Coronary artery (tissue), 2 donors: ENCODE measurements around the gene CNOT8.

ENCODE experiments used
- DNase-seq: peaks from one replicate; pipeline ENCODE4 v3.0.0-alpha.2; 2017; ENCODE audit warnings: low spot score
- H3K27ac ChIP-seq, 2 donors: fragments of 200-600 bp; sonication (generic); one replicate each; pipeline ENCODE4 v1.5.1; 2016 to 2019
- H3K4me3 ChIP-seq: fragments of 200-600 bp; sonication (generic); 2 replicates; pipeline ENCODE4 v1.5.1; 2016; ENCODE audit warnings: mild to moderate bottlenecking, moderate library complexity
- TF ChIP-seq, protein P1 (sequence below): fragments of 200-600 bp; sonication (generic); IDR thresholded peaks from one replicate; pipeline ENCODE4 v1.5.1; 2019; ENCODE audit warnings: antibody characterized with exemption

The CNOT8 gene

DNA sequence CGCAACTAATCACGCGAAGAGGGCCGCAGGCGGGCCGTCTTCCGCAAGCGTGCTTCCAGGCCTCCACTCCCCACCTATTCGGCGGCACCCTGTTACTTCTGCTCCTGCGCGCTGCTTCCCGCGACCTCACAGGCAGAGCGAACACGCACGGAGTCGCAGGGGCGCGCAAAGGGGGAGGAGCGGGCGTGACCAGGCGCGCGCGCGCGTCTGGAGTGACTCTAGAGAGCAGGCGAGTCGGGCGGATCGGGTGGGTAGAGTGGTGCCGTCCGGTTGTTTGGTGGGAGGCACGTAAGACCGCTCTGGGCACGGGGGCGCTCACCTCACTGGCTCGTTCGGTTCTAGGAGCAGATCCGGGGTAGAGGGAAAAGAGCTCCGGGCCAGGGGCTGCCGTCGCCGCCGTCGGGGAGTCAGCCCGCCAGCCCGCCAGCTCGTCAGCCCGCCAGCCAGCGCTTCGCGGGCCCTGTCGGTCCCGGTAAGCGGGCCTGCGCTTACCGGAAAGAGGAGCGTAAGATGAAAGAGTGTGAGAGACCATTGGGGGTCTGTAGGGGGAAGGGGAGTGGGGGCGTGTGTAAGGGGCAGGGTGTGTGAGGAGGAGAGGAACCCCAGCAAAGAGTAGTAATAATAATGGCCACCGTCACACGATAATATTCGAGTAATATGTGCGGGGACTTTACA, at the start of gene CNOT8:
Gene CNOT8 (plus strand): TSS at position 331 of the 675 bp plus-strand sequence. CDS start 4,652 bp downstream, outside the sequence.
- peak; percentile 98 for DNase-seq
- TF ChIP-seq, protein P1, sequence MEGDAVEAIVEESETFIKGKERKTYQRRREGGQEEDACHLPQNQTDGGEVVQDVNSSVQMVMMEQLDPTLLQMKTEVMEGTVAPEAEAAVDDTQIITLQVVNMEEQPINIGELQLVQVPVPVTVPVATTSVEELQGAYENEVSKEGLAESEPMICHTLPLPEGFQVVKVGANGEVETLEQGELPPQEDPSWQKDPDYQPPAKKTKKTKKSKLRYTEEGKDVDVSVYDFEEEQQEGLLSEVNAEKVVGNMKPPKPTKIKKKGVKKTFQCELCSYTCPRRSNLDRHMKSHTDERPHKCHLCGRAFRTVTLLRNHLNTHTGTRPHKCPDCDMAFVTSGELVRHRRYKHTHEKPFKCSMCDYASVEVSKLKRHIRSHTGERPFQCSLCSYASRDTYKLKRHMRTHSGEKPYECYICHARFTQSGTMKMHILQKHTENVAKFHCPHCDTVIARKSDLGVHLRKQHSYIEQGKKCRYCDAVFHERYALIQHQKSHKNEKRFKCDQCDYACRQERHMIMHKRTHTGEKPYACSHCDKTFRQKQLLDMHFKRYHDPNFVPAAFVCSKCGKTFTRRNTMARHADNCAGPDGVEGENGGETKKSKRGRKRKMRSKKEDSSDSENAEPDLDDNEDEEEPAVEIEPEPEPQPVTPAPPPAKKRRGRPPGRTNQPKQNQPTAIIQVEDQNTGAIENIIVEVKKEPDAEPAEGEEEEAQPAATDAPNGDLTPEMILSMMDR = no peak
- H3K27ac ChIP-seq = peak within 1 kb of the TSS; percentile 90 to 97
- peak within 1 kb of the TSS; percentile 93 for H3K4me3 ChIP-seq

DNA sequence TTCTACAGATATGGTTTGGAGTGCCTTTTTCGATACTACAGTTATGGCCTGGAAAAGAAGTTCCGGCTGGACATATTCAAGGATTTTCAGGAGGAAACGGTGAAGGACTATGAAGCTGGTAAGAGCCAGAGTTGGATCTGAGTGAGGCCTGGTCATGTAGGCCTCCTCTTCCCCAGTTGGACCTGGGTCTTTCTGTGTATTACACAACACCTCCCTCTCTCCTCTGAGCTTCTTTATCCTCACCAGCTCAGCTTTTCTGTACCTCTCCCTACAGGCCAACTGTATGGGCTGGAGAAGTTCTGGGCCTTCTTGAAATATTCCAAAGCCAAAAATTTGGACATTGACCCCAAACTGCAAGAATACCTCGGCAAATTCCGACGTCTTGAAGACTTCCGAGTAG, 47.2 kb upstream of the CNOT8 start:
- TF ChIP-seq, protein P1 = no peak
- H3K4me3 ChIP-seq = no peak overlapping the region
- peak overlapping the region in 1 of 2 donors; percentile 17 for H3K27ac ChIP-seq
- DNase-seq = no peak

DNA sequence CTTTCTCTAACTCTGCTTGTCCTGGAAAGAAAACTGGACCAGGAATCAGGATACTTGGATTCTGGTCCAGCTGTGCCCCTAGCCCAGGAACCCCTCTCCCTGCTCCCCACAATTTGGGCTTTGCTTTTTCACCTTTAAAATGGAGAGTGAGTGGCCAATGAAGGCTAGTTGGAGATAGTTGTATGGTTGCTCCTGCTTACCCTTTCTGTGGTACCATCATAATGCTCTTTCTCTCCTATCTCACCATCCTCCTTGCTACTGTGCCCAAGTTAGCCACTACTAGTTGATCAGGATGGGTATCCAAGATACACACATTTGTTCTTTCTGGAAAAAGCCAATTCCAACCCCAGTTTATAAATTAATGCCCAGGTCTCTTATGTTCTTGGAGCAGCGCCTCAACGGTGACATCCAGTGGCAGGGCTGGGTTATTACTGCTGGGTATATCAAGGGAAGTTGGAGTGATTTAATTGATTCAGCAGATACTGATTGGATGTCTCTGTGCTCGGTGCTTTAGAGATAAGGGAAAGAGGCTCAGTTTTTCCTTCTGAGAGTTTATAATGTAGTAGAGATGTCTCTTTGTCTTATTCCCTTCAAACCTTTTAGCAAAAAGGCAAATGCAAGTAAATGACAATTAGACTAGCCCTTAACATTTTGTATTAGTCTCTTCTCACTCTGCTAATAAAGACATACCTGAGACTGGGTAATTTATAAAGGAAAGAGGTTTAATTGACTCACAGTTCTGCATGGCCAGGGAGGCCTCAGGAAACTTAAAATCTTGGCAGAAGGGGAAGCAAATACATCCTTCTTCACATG, 46.6 kb upstream of the CNOT8 start:
- H3K27ac ChIP-seq = peak overlapping the region in 1 of 2 donors; percentile 17
- no peak for DNase-seq

DNA sequence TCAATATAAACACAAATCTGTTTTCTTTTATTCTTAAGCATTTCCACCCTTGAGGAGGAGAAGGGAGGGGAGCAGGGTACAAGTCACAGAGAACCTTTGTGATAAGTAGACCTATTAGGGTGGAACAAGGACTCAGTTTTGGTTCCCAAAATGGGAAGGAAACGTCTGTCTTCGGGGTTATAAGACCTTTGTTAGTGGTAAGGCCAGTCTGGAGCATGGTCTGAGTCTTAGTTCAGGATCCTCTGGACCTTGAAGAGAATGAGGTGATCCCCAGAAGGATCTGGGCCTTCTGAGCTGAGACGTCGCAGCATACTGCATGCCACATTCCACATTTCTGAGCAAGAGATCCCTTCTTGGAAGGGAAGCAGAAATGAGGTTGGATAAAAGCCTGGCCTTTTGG, 45.3 kb upstream of the CNOT8 start:
- DNase-seq = no peak
- H3K4me3 ChIP-seq = no peak overlapping the region
- H3K27ac ChIP-seq = no peak overlapping the region
- TF ChIP-seq, protein P1 = no peak

More for the DNA sequence above, 46.6 kb upstream of the CNOT8 start:
- TF ChIP-seq, protein P1 = peak; percentile 80
- H3K4me3 ChIP-seq = no peak overlapping the region

DNA sequence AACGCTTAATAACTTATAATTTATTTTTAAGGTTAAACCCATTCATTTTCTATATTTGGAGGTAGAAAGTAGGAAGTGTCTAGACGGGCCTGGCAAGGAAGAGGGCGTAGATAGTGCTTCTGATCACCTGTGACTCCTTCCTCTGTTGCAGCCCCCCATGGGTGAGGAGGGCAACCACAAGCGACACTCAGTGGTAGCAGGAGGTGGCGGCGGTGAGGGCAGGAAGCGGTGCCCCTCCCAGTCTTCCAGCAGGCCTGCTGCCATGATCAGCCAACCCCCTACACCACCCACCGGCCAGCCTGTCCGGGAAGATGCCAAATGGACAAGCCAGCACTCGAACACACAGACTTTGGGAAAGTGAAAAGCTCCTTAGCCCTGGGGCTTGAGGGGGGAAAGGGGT, 44.7 kb upstream of the CNOT8 start:
- Histone ChIP-seq H3K4me3 (no peak overlapping the region), H3K27ac (no peak overlapping the region)
- TF ChIP-seq, protein P1 = no peak
- no peak for DNase-seq

DNA sequence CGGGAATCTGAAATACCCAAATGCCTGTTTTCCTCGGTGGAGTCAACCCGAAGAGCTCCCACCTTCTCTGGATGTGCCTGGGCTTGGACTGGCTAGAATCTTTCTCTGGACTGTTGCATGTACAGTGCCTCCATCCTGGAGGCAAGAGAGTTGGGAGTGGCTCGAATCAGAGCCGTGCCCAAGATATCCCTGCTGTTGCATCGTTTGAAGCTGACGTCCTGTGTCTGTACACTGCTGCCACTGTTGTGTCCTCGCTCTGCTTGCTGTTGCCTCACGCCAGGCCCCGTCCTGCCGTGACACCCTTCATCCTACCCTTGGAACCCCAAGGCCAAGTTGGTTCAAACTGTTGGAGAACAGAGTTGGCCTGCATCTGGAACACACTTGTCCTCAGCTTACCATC, 43.4 kb upstream of the CNOT8 start:
- H3K4me3 ChIP-seq = no peak overlapping the region
- DNase-seq = no peak
- TF ChIP-seq, protein P1 = no peak
- H3K27ac ChIP-seq = no peak overlapping the region
